T-helper 9 cell (primary cell): Measurements from ENCODE around the gene CASP2.
"Not testable (repeated sequence)": the region's sequence is repeated elsewhere in the genome, so short reads cannot be mapped to it uniquely, and the experiment has no call there.

ENCODE experiments used
- DNase-seq: peaks from one replicate; pipeline ENCODE4 v3.0.0-alpha.2; 2020

The CASP2 gene

GRCh38 chr7:143265017-143265693 is 23.0 kb upstream of the CASP2 start:
- DNase-seq, result no peak

- no peak for DNase-seq
These were observed 18.9 kb upstream of the CASP2 start for GRCh38 chr7:143269251-143269650.

GRCh38 chr7:143271240-143271639 is 16.9 kb upstream of the CASP2 start:
- DNase-seq, result no peak

GRCh38 chr7:143272871-143273270 is 15.3 kb upstream of the CASP2 start:
- no peak for DNase-seq

GRCh38 chr7:143279186-143280098 is 8.7 kb upstream of the CASP2 start:
- no peak for DNase-seq

- no peak for DNase-seq
These were observed 8.0 kb upstream of the CASP2 start for GRCh38 chr7:143280160-143280559.

- no peak for DNase-seq
These were observed 7.6 kb upstream of the CASP2 start for GRCh38 chr7:143280566-143280965.

- DNase-seq, result no peak
These were observed 6.6 kb upstream of the CASP2 start for GRCh38 chr7:143281529-143281928.

GRCh38 chr7:143282124-143282523 is 6.0 kb upstream of the CASP2 start:
- no peak for DNase-seq

GRCh38 chr7:143283381-143283780 is 4.8 kb upstream of the CASP2 start:
- no peak for DNase-seq

GRCh38 chr7:143284591-143285469 is 3.3 kb upstream of the CASP2 start, which contains the start of gene TMEM139:
Gene TMEM139 (plus strand): TSS chr7:143284958. CDS start chr7:143285958, 1,000 bp downstream.
- DNase-seq, result no peak

- no peak for DNase-seq
These were observed 2.7 kb upstream of the CASP2 start for GRCh38 chr7:143285470-143285778.

GRCh38 chr7:143285806-143286521 is 2.2 kb upstream of the CASP2 start:
- DNase-seq, result no peak

- no peak for DNase-seq
These were observed 1.6 kb upstream of the CASP2 start for GRCh38 chr7:143286522-143286890.

- DNase-seq, result no peak
These were observed 714 bp upstream of the CASP2 start for GRCh38 chr7:143287339-143287934.

GRCh38 chr7:143288836-143289235 is 685 bp downstream of the CASP2 start:
- DNase-seq, result no peak

- DNase-seq, result no peak
These were observed 1.3 kb downstream of the CASP2 start for GRCh38 chr7:143289421-143289820.

- DNase-seq, result not testable (repeated sequence)
These were observed 1.7 kb downstream of the CASP2 start for GRCh38 chr7:143289888-143290287.

- DNase-seq, result no peak
These were observed 2.1 kb downstream of the CASP2 start for GRCh38 chr7:143290293-143290692.

- DNase-seq, result no peak
These were observed 4.7 kb downstream of the CASP2 start for GRCh38 chr7:143292876-143293275.

- DNase-seq, result no peak
These were observed 7.7 kb downstream of the CASP2 start for GRCh38 chr7:143295870-143296269.

GRCh38 chr7:143296686-143297085 is 8.5 kb downstream of the CASP2 start:
- DNase-seq, result no peak
